GM18498 (cell line): ENCODE data around the gene PNMA5.

Source experiments
- ATAC-seq: cut with Tn5 transposase; IDR thresholded peaks from one replicate; pipeline ENCODE4 v1.9.1; 2021; ENCODE audit warnings: mild to moderate bottlenecking, moderate library complexity; ENCODE audit not compliant: unreplicated experiment

PNMA5 gene

DNA sequence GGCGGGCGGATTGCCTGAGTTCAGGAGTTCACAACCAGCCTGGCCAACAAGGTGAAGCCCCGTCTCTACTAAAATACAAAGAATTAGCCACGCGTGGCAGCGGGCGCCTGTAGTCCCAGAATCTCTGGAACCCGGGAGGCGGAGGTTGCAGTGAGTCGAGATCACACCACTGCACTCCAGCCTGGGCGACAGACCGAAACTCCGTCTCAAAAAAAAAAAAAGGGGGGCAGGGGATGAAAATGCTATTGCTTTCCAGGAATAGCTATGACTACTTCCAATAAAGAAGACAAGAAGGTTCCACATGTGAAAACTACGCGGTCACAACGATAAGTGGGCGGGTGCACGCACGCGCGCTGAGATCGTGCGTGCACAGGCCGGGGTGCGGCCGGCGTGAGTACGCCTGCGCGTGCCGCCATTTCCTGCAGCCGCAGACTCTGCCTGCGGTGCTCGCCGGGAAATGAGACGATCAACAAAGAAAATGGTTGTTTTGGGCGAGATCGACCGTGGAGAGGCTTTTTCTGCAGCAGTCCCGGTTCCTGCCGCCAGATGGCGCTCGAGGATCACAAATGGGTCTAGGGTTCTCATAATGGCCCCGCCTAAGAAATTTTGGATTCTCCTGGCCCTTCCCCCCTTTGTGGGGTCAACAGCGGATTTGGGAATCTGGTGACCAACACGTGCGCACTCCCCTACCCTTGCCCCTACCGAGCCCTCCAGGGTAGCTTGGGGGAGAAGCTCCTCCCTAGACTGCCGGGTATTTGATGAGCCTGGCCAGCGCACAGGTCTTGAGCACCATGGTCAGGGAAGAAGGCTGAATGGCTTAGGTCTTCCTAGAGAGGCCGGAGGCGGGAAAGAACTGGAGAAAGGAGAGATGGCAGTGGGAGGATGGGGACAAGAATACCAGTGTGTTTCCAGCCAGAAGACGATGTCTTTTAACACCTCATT, 35.1 kb downstream of the PNMA5 start:
- peak; percentile 98 for ATAC-seq

DNA sequence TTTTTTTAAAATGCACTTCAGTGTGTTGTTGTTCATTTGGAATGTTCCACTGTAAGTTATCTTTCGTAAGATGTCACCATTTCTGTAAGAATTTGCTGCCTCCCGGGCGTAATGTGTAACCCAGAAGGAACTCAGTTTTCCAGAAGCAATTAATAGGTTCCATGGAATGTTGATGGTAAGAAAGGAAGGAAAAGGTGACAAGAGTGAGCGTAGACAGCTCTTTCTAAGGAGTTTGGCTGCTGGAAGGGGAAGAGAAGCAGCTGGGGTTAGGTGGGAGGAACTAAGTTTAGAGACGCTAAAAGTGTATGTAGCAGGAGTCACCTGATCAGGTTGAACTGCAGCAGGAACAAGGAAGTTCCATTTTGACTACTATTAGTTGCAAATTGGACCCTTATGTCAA, 35.9 kb downstream of the PNMA5 start:
- no peak for ATAC-seq

DNA sequence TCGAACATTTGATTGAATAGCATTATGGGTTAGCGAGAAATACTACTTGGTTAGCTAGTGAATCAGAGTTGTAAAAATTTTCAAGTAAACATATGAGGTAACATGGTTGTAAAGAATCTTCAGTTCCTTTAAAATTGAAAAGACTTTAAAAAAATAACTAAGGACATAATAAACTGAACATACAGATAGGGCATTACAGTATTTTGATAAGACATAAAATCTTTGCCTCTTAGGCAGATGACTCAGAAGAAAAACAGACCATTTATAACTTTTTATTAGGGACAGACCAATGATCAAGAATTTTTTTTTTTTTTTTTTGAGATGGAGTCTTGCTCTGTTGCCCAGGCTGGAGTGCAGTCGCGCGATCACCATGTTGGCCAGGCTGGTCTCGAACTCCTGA, 43.1 kb downstream of the PNMA5 start:
- ATAC-seq = no peak

DNA sequence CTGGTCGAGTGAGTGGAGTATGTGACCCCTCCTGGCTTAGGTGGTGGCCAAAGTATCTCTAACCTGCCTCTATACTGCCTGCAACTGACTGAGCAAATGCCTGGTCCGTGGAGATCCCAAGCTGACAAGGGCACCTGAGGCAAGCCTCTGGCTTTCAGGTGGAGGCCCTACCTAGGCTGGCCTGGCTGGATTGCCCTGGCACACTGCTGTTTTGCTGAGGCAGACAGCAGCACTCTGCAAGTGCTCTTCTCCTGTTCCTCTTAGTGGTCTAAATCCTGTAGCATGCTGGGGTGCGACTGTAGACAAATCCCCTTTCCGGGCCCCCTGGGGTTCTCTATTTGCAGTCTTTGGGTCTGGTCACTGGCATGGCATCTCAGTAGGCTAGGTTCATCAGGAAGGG, 44.8 kb downstream of the PNMA5 start:
- ATAC-seq = no peak

DNA sequence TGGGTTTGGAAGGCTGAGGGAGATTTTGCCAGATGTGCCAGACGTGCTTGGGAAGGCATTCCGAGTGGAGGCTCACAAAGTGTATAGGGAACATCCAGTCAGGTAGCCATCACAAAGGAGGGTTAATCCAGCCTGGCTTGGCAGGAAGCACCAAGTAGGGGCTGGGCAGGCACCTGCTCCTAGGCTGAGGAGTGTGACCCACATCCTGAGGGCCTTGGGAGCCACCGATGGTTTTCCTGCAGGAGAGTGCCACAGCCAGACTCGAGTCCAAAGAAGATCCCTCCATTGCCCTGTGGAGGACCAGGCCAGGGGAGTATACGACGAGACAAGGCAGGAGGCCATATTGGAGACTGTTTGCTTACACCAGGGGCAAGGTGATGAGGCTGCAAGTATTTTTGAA, 47.2 kb downstream of the PNMA5 start:
- ATAC-seq = no peak

DNA sequence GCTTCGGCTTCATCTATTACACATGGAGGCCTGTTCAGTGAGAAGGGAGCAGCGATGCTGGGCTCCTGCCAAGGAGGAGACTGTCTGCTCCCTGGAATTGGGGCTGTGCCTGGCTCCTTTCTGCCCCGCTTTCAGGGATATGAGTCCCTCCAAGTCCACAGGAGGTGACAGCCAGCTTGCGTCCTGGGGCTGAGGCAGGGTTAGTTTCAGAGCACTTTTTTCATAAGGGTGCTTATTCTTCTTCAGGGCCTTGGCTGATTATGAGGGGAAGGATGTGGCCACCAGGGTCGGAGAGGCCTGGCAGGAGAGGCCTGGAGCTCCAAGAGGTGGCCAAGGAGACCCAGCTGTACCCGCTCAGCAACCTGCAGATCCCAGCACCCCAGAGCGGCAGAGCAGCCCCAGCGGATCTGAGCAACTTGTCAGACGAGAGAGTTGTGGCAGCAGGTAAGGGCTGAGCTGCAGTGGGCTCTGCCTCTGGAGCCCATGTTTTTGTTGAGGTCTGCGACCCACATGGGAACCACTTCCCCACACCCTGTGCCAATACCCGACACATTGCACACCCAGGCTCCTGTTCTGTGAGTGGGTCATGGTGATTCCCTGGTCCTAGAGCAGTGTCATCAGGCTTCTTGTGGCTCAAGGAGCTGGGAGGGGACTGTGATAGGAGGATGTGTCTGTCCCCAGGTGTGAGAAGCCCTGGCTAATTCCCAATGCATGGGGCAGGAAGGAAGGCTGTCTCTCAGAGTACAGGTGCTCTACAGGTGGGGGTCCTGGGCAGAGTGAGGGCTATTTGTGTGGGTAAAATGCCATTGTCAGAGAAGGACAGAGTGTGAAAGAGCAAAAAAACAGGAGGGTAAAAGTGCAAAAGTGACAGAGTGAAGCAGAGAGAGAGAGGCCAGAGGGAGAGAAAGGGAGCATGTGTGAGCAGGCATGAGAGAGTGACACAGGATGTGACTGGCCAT, 48.6 kb downstream of the PNMA5 start:
- no peak for ATAC-seq

DNA sequence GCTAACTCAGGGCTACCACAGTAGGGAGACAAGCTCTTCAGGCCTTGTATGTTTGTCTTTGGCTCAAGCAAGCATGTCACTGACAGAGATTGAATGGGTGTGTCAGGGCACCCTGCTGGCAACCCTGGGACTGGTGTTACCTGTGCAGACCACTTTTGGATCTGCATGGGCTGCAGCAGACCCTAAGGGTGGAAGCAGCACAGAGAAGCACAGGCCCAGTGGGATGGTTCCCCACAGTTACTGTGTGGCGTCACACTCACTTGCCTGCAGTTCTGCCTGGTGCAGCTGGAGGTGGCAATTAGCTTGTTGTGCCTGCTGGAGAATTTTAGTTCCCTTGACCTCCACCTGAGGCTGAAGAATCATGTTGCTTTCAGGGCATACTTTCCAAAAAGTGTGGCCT, 50.1 kb downstream of the PNMA5 start:
- no peak for ATAC-seq

DNA sequence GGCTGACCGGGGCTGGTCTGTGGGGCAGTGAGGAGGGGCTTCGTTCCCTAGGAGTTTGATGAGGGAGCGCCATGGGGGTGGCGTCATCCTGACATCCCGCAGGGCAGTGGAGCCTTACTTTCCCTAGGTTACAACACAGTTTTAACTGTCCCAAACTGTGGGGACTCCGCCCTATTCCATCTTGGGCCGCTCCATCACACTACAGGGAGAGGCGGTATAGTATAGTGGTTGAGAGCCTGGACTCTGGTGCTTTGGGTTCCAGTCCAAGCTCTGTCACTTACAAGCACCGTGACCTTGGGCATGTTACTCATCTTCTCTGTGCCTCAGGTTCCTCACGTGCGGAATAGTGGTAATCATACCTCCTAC, 51.9 kb downstream of the PNMA5 start:
- ATAC-seq = no peak

DNA sequence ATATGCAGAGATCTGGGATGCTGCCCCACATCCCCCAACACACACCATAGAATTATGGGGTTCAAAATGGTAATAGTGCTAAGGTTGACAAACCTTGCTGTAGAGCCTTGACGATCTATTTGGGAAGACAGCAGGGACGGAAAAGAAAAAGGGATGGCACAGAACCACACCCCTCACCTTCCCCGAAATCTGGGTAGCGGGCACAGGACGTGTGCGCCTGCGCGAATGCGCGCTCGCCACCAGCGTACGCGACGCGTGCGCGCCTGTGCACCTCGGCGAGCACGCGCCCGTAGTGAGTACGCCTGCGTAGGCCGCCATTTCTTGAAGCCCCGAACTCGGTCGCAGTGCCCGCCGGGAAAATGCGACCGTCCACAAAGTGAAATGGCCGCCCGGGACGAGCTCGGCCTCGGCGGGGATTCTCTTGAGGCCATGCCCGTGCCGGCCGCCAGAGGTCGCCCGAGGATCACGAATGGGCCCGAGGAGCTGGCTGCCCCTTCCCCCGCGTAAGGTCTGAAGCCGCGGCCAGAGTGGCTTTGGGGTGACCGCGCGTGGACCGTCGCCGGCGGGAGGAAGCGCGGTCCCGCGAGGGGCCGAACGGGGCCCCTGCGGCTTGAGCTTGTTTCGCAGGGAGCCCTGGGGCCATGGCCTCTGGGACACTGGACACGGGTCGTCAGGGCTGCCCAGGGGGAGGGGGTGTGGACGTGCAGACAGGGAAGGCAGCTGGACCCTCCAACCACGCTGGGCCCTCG, 52.4 kb downstream of the PNMA5 start:
- peak; percentile 95 for ATAC-seq
